Measurements from ENCODE around the gene BST1.

The BST1 gene

GRCh38 chr4:15779306-15779705 lies 76.4 kb downstream of the BST1 start:
- peak; percentile 43 for DNase-seq (ENCODE audit: low read depth, low spot score)

GRCh38 chr4:15779809-15780208 lies 76.9 kb downstream of the BST1 start:
- no peak for DNase-seq (ENCODE audit: low read depth, low spot score)

GRCh38 chr4:15781427-15782095 lies 78.7 kb downstream of the BST1 start:
- DNase-seq (ENCODE audit: low read depth, low spot score): no peak

Data from smooth muscle cell of the brain vasculature (primary cell).